Measurements from ENCODE around the gene NFASC. TPM values are rescaled to one million over a fixed set of nuclear protein-coding genes. Genes with fewer than 3 reads are reported as not detected.

Gene NFASC
- total RNA-seq, 2 donors from 2014 or later = 57.1 to 76.8 TPM

GRCh38 chr1:205041998-205042910 lies 171.6 kb downstream of the NFASC start:
- intact Hi-C loops (cut with DNase I) = no loop called here
- DNase-seq (ENCODE audit: low spot score) = no peak

- intact Hi-C loops (cut with DNase I) = no loop called here
- DNase-seq (ENCODE audit: low spot score) = no peak
Observed at GRCh38 chr1:205042911-205043806, 172.5 kb downstream of the NFASC start, which contains the start of gene CNTN2. TSS of gene CNTN2 (plus strand) at chr1:205043212. CDS start at chr1:205053186, 9,974 bp downstream.

- no peak for DNase-seq (ENCODE audit: low spot score)
- intact Hi-C loops (cut with DNase I) = no loop called here
Observed at GRCh38 chr1:205043866-205044265, 173.2 kb downstream of the NFASC start.

GRCh38 chr1:205044741-205045140 lies 174.1 kb downstream of the NFASC start:
- no peak for DNase-seq (ENCODE audit: low spot score)
- intact Hi-C loops (cut with DNase I) = no loop called here

- DNase-seq (ENCODE audit: low spot score) = no peak
- intact Hi-C loops (cut with DNase I) = no loop called here
Observed at GRCh38 chr1:205045146-205045545, 174.5 kb downstream of the NFASC start.

GRCh38 chr1:205046870-205047269 lies 176.2 kb downstream of the NFASC start:
- intact Hi-C loops (cut with DNase I) = no loop called here
- DNase-seq (ENCODE audit: low spot score) = no peak

GRCh38 chr1:205047764-205048231 lies 177.1 kb downstream of the NFASC start:
- DNase-seq (ENCODE audit: low spot score) = no peak
- intact Hi-C loops (cut with DNase I) = no loop called here

- intact Hi-C loops (cut with DNase I) = no loop called here
- DNase-seq (ENCODE audit: low spot score) = no peak
Observed at GRCh38 chr1:205048382-205048781, 177.7 kb downstream of the NFASC start.

- intact Hi-C loops (cut with DNase I) = no loop called here
- DNase-seq (ENCODE audit: low spot score) = no peak
Observed at GRCh38 chr1:205049479-205049878, 178.8 kb downstream of the NFASC start.

- DNase-seq (ENCODE audit: low spot score) = no peak
- intact Hi-C loops (cut with DNase I) = no loop called here
Observed at GRCh38 chr1:205052690-205053089, 182.0 kb downstream of the NFASC start.

- DNase-seq (ENCODE audit: low spot score) = no peak
- intact Hi-C loops (cut with DNase I) = no loop called here
Observed at GRCh38 chr1:205053296-205053695, 182.6 kb downstream of the NFASC start.

GRCh38 chr1:205054013-205054412 lies 183.4 kb downstream of the NFASC start:
- intact Hi-C loops (cut with DNase I) = no loop called here
- DNase-seq (ENCODE audit: low spot score) = no peak

GRCh38 chr1:205056188-205056611 lies 185.5 kb downstream of the NFASC start:
- intact Hi-C loops (cut with DNase I) = loop anchor here (5.0 kb wide), 2 partner anchors 64 to 1584 kb away; no protein-coding TSS in a partner anchor
- DNase-seq (ENCODE audit: low spot score) = no peak

- no peak for DNase-seq (ENCODE audit: low spot score)
- intact Hi-C loops (cut with DNase I) = loop anchor here (5.0 kb wide), 2 partner anchors 65 to 1585 kb away; no protein-coding TSS in a partner anchor
Observed at GRCh38 chr1:205056956-205057568, 186.4 kb downstream of the NFASC start.

GRCh38 chr1:205057808-205058575 lies 187.3 kb downstream of the NFASC start:
- DNase-seq (ENCODE audit: low spot score) = no peak
- intact Hi-C loops (cut with DNase I) = loop anchor here (5.0 kb wide), 2 partner anchors 66 to 1586 kb away; no protein-coding TSS in a partner anchor

GRCh38 chr1:205058853-205059252 lies 188.2 kb downstream of the NFASC start:
- no peak for DNase-seq (ENCODE audit: low spot score)
- intact Hi-C loops (cut with DNase I) = loop anchor here (5.0 kb wide), 2 partner anchors 67 to 1587 kb away; no protein-coding TSS in a partner anchor

GRCh38 chr1:205059660-205060059 lies 189.0 kb downstream of the NFASC start:
- intact Hi-C loops (cut with DNase I) = loop anchor here (5.0 kb wide), 3 partner anchors 67 to 1587 kb away; no protein-coding TSS in a partner anchor
- no peak for DNase-seq (ENCODE audit: low spot score)

GRCh38 chr1:205060746-205061145 lies 190.1 kb downstream of the NFASC start:
- DNase-seq (ENCODE audit: low spot score) = no peak
- intact Hi-C loops (cut with DNase I) = loop anchor here in 1 of 2 donors (5.0 kb wide), 1 partner anchor 83 kb away; no protein-coding TSS in a partner anchor
